Mesendoderm (in vitro differentiated cells): ENCODE results near the gene RCSD1.
"Not testable (repeated sequence)": the region's sequence is repeated elsewhere in the genome, so short reads cannot be mapped to it uniquely, and the experiment has no call there.

Source experiments
- DNase-seq: peaks from one replicate; pipeline ENCODE4 v3.0.0; 2013
- H2AK5ac ChIP-seq: 2 replicates; pipeline ENCODE4 v1.6.1; 2013; ENCODE audit warnings: low read length, inconsistent platforms
- H2BK120ac ChIP-seq: 2 replicates; pipeline ENCODE4 v1.6.1; 2013; ENCODE audit warnings: low read depth, mild to moderate bottlenecking, low read length, moderate library complexity, mixed read lengths
- H2BK15ac ChIP-seq: replicated peaks from 2 replicates; pipeline ENCODE4 v1.6.1; 2013; ENCODE audit warnings: low read depth, mild to moderate bottlenecking, moderate library complexity
- H2BK5ac ChIP-seq: 2 replicates; pipeline ENCODE4 v1.6.1; 2013; ENCODE audit warnings: low read length, inconsistent platforms
- H3K18ac ChIP-seq: 2 replicates; pipeline ENCODE4 v1.6.1; 2013; ENCODE audit warnings: mild to moderate bottlenecking, low read length, mixed read lengths
- H3K23ac ChIP-seq: one replicate; pipeline ENCODE4 v1.6.1; 2013; ENCODE audit warnings: low read length
- H3K27ac ChIP-seq: 2 replicates; pipeline ENCODE4 v1.5.1; 2013; ENCODE audit warnings: low read depth, mild to moderate bottlenecking, inconsistent platforms, low read length, moderate library complexity
- H3K27me3 ChIP-seq: 2 replicates; pipeline ENCODE4 v1.6.1; 2013; ENCODE audit warnings: low read length, control low read depth, mild to moderate bottlenecking, inconsistent platforms; ENCODE audit not compliant: insufficient read depth, poor library complexity
- H3K36me3 ChIP-seq: 2 replicates; pipeline ENCODE4 v1.6.1; 2013; ENCODE audit warnings: low read length, inconsistent platforms; ENCODE audit not compliant: control insufficient read depth, insufficient read depth
- H3K4ac ChIP-seq: one replicate; pipeline ENCODE4 v1.6.1; 2013; ENCODE audit warnings: low read depth, mild to moderate bottlenecking, low read length, moderate library complexity
- H3K4me1 ChIP-seq: 2 replicates; pipeline ENCODE4 v1.6.1; 2013; ENCODE audit warnings: low read depth, low read length, inconsistent platforms; ENCODE audit not compliant: control insufficient read depth
- H3K4me2 ChIP-seq: 2 replicates; pipeline ENCODE4 v1.6.1; 2013; ENCODE audit warnings: low read length
- H3K4me3 ChIP-seq: 2 replicates; pipeline ENCODE4 v1.5.1; 2013; ENCODE audit warnings: mild to moderate bottlenecking, low read length
- H3K56ac ChIP-seq: one replicate; pipeline ENCODE4 v1.6.1; 2013; ENCODE audit warnings: low read length
- H3K79me1 ChIP-seq: 2 replicates; pipeline ENCODE4 v1.6.1; 2013; ENCODE audit warnings: low read length, inconsistent platforms
- H3K79me2 ChIP-seq: 2 replicates; pipeline ENCODE4 v1.6.1; 2013; ENCODE audit warnings: mild to moderate bottlenecking, low read length; ENCODE audit not compliant: control insufficient read depth, insufficient read depth
- H3K9ac ChIP-seq: 2 replicates; pipeline ENCODE4 v1.6.1; 2013; ENCODE audit warnings: low read length, inconsistent platforms
- H4K5ac ChIP-seq: one replicate; pipeline ENCODE4 v1.6.1; 2013; ENCODE audit warnings: low read length
- H4K8ac ChIP-seq: one replicate; pipeline ENCODE4 v1.6.1; 2013; ENCODE audit warnings: low read depth, mild to moderate bottlenecking, control low read depth, low read length, moderate library complexity
- WGBS: extraction: QIAGEN DNeasy Blood & Tissue Kit; methylation state at CpG from one replicate; pipeline ENCODE4 v1.1.7; 2013; ENCODE audit warnings: low lambda C conversion rate, missing lambda C conversion rate; ENCODE audit not compliant: insufficient coverage; ENCODE audit errors: extremely low coverage; 5-methylcytosine and 5-hydroxymethylcytosine counted together

Gene RCSD1

DNA sequence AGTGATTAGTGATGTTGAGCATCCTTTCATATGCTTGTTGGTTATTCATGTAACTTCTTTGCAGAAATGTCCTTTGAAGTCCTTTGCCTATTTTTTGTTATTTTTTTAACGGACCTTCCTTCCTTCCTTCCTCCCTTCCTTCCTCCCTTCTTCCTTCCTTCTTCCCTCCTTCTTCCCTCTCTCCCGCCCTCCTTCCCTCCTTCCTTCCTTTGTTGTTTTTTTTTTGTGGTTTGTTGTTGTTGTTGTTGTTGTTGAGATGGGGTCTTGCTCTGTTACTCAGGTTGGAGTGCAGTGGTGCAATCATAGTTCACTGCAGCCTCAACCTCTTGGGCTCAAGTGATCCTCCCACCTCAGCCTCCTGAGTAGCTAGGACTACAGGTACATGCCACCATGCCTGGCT lies 16.0 kb upstream of the RCSD1 start:
- no CpG with 5 or more reads among the region's 2 CpGs for WGBS
- H3K79me2 ChIP-seq, H4K8ac ChIP-seq, DNase-seq, H2AK5ac ChIP-seq, H2BK5ac ChIP-seq, H3K36me3 ChIP-seq, H3K9ac ChIP-seq, H3K4ac ChIP-seq, H3K27ac ChIP-seq, H2BK120ac ChIP-seq, H3K23ac ChIP-seq, H3K4me3 ChIP-seq, H3K4me2 ChIP-seq, H3K56ac ChIP-seq, H3K27me3 ChIP-seq, H2BK15ac ChIP-seq, H3K18ac ChIP-seq, H3K79me1 ChIP-seq, H4K5ac ChIP-seq: not testable (repeated sequence)
- peaks cover 14% of the 10 kb centered on the region for H3K4me1 ChIP-seq

GRCh38 chr1:167614851-167615250 lies 15.2 kb upstream of the RCSD1 start:
- Histone ChIP-seq H3K27me3 (no peaks in the 10 kb centered on the region), H3K56ac (no peak overlapping the region), H2AK5ac (no peak overlapping the region), H3K36me3 (no peaks in the 10 kb centered on the region), H3K4me2 (no peak overlapping the region), H4K8ac (no peak overlapping the region), H3K9ac (no peak overlapping the region), H3K4me1 (peaks cover 14% of the 10 kb centered on the region), H3K79me1 (no peaks in the 10 kb centered on the region), H2BK5ac (no peak overlapping the region), H3K4me3 (no peak overlapping the region), H3K18ac (no peak overlapping the region), H2BK120ac (no peak overlapping the region), H3K79me2 (no peaks in the 10 kb centered on the region), H3K4ac (no peak overlapping the region), H2BK15ac (no peak overlapping the region), H3K27ac (no peak overlapping the region), H3K23ac (no peak overlapping the region), H4K5ac (no peak overlapping the region)
- WGBS, result no CpG with 5 or more reads among the region's 1 CpG
- no peak for DNase-seq

DNA sequence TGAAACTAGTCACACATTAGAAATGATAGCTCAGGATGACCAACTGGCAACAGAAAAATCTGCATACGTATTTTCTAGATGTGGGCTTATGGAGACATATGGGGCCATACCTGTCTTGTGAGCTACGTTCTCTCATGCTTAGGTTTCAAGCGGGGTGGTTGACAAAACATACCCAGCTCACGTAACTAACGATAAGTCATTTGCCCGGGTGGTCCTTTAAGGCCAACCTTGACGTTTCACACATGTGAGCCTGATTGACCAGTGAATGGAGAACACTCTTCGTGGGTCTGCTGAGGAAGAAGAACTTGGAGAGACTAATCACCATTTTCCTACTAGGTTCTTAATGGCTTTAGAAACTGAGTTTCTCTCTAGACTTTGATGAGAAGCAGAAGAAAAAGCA lies 13.5 kb upstream of the RCSD1 start:
- WGBS, result no CpG with 5 or more reads among the region's 8 CpGs
- no peak overlapping the region for H3K18ac ChIP-seq
- no peak overlapping the region for H2BK120ac ChIP-seq
- no peak overlapping the region for H3K56ac ChIP-seq
- no peak overlapping the region for H2BK5ac ChIP-seq
- H3K36me3 ChIP-seq, result no peaks in the 10 kb centered on the region
- no peak overlapping the region for H4K8ac ChIP-seq
- no peak overlapping the region for H3K4me2 ChIP-seq
- H3K9ac ChIP-seq, result no peak overlapping the region
- H3K23ac ChIP-seq, result no peak overlapping the region
- H2BK15ac ChIP-seq, result no peak overlapping the region
- no peak overlapping the region for H3K27ac ChIP-seq
- H3K27me3 ChIP-seq, result no peaks in the 10 kb centered on the region
- peak overlapping the region; percentile 62 for H3K4ac ChIP-seq
- H3K4me3 ChIP-seq, result no peak overlapping the region
- no peaks in the 10 kb centered on the region for H3K79me2 ChIP-seq
- DNase-seq, result no peak
- no peaks in the 10 kb centered on the region for H3K79me1 ChIP-seq
- H3K4me1 ChIP-seq, result peaks cover 14% of the 10 kb centered on the region
- no peak overlapping the region for H4K5ac ChIP-seq
- H2AK5ac ChIP-seq, result no peak overlapping the region

DNA sequence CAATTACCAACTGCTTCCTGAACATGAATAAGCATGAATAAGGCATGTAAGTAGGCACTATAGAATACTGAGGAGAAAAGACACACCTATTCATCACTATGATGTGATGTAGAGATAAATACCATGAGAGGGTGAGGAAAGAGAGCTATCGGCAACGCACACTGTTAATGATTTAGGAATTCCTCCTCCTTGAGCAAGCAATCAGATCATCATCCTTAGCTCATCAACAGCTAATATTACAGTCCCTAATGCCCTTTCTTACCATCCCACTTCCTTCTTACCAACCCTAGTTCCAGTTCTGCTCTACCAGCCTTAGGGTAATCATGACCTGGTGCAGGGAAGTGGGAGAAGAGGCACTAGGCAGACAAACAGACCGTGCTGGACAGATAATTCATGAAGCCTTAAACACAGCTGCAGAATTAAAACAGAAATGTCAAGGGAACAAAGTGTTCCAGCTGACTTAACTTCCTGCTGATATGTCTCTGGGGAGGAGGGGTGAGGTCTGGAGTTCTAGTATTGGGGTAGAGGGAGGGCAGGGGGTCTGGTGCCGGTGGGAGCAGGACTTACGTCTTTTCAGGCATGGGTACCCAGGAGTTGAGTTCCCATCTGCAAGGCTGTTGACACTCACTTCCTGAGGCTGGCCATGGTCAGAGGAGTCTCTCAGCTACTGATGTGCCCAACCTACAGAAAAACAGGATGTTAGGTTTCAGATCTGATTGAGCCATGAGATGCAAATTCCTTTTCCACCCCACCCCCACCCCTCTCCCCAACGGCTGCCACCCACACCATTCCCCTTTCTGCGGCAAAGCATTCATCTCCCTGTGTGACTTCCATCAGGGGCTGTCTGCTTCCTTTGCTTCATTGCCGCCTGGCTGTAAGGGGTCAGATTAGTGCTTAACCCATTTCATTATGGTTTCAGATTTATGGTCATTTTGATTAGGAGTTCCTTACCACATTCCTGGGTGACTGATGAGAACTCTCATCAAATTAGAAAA lies 12.6 kb upstream of the RCSD1 start:
- Histone ChIP-seq H3K36me3 (no peaks in the 10 kb centered on the region), H2BK15ac (no peak overlapping the region), H3K4me1 (peaks cover 14% of the 10 kb centered on the region), H4K5ac (no peak overlapping the region), H3K79me2 (no peaks in the 10 kb centered on the region), H3K4me3 (no peak overlapping the region), H3K79me1 (no peaks in the 10 kb centered on the region), H2BK120ac (no peak overlapping the region), H2BK5ac (peak overlapping the region; percentile 81), H3K27ac (peak overlapping the region; percentile 19), H3K9ac (no peak overlapping the region), H4K8ac (no peak overlapping the region), H3K4me2 (no peak overlapping the region), H3K4ac (no peak overlapping the region), H3K56ac (peak overlapping the region; percentile 78), H3K23ac (no peak overlapping the region), H2AK5ac (peak overlapping the region; percentile 54), H3K27me3 (no peaks in the 10 kb centered on the region), H3K18ac (peak overlapping the region; percentile 69)
- no CpG with 5 or more reads among the region's 8 CpGs for WGBS
- peak; percentile 92 for DNase-seq

DNA sequence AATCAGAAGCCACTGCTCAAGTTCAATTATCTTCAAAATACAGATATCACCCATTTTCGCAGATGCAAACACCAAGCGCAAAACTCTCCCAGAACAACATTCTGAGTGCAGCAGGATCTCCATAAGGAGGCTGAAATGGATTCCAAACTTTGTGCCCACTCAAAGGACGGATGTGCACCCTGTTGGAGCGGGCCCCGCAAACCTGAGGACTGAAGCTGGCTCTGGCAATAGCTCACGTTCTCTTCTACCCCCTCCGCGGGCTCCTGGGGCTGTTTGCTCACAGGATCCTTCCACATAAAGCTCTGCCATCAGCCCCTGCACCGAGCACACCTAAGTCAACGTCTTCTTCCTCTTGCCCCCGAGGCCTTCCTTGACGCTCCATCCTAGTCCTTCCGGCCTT lies 11.7 kb upstream of the RCSD1 start:
- H3K4me1 ChIP-seq, result peaks cover 14% of the 10 kb centered on the region
- peak overlapping the region; percentile 19 for H3K27ac ChIP-seq
- H4K5ac ChIP-seq, result no peak overlapping the region
- H2BK15ac ChIP-seq, result no peak overlapping the region
- no peak overlapping the region for H2BK120ac ChIP-seq
- H2BK5ac ChIP-seq, result peak overlapping the region; percentile 54
- H4K8ac ChIP-seq, result no peak overlapping the region
- H3K18ac ChIP-seq, result no peak overlapping the region
- H3K23ac ChIP-seq, result no peak overlapping the region
- DNase-seq, result no peak
- H3K56ac ChIP-seq, result peak overlapping the region; percentile 78
- peak overlapping the region; percentile 77 for H3K4ac ChIP-seq
- no peak overlapping the region for H2AK5ac ChIP-seq
- H3K4me3 ChIP-seq, result no peak overlapping the region
- no CpG with 5 or more reads among the region's 13 CpGs for WGBS
- H3K27me3 ChIP-seq, result no peaks in the 10 kb centered on the region
- H3K9ac ChIP-seq, result no peak overlapping the region
- no peaks in the 10 kb centered on the region for H3K36me3 ChIP-seq
- H3K79me2 ChIP-seq, result no peaks in the 10 kb centered on the region
- no peaks in the 10 kb centered on the region for H3K79me1 ChIP-seq
- no peak overlapping the region for H3K4me2 ChIP-seq
